H9 (cell line): Measurements from ENCODE around the gene ISLR2. TPM values are rescaled to one million over a fixed set of nuclear protein-coding genes. Genes with fewer than 3 reads are reported as not detected.
A peak's percentile ranks its signal among the peaks of the same experiment; 100 is the strongest.

Experiments
- DNase-seq: peaks from one replicate; pipeline ENCODE4 v3.0.0-alpha.2; 2017
- H2AFZ ChIP-seq: one replicate; pipeline ENCODE4 v1.6.1; 2013; ENCODE audit warnings: mild to moderate bottlenecking, low read length, control low read depth, moderate library complexity
- H2AK5ac ChIP-seq: 2 replicates; pipeline ENCODE4 v1.6.1; 2013; ENCODE audit warnings: low read length, control low read depth, mixed read lengths; ENCODE audit not compliant: insufficient read length
- H2BK120ac ChIP-seq: one replicate; pipeline ENCODE4 v1.6.1; 2013; ENCODE audit warnings: low read depth, mild to moderate bottlenecking, low read length, control low read depth, inconsistent platforms; ENCODE audit not compliant: poor library complexity, severe bottlenecking
- H2BK12ac ChIP-seq: 2 replicates; pipeline ENCODE4 v1.6.1; 2013; ENCODE audit warnings: low read length, control low read depth, mixed read lengths, low read depth; ENCODE audit not compliant: insufficient read length
- H2BK15ac ChIP-seq: 2 replicates; pipeline ENCODE4 v1.6.1; 2013; ENCODE audit warnings: low read depth, low read length, control low read depth
- H2BK20ac ChIP-seq: one replicate; pipeline ENCODE4 v1.6.1; 2013; ENCODE audit warnings: low read depth, mild to moderate bottlenecking, low read length, control low read depth, inconsistent platforms; ENCODE audit not compliant: poor library complexity, severe bottlenecking
- H2BK5ac ChIP-seq: 2 replicates; pipeline ENCODE4 v1.6.1; 2013; ENCODE audit warnings: low read length, control low read depth, mixed read lengths; ENCODE audit not compliant: insufficient read length
- H3K14ac ChIP-seq: 2 replicates; pipeline ENCODE4 v1.6.1; 2013; ENCODE audit warnings: low read length, control low read depth; ENCODE audit not compliant: insufficient read depth
- H3K18ac ChIP-seq: 2 replicates; pipeline ENCODE4 v1.6.1; 2013; ENCODE audit warnings: low read depth, mild to moderate bottlenecking, mixed read lengths, low read length, control low read depth; ENCODE audit not compliant: insufficient read length
- H3K23ac ChIP-seq: 2 replicates; pipeline ENCODE4 v1.6.1; 2013; ENCODE audit warnings: low read length, control low read depth, mixed read lengths, low read depth; ENCODE audit not compliant: insufficient read length
- H3K23me2 ChIP-seq: 2 replicates; pipeline ENCODE4 v1.6.1; 2013; ENCODE audit warnings: low read depth, mild to moderate bottlenecking, mixed read lengths, low read length, control low read depth; ENCODE audit not compliant: insufficient read length, poor library complexity, severe bottlenecking
- H3K27ac ChIP-seq: 2 replicates; pipeline ENCODE4 v1.5.1; 2013; ENCODE audit warnings: low read length, control low read depth, mixed read lengths, low read depth; ENCODE audit not compliant: insufficient read length
- H3K27me3 ChIP-seq: 2 replicates; pipeline ENCODE4 v1.6.1; 2013; ENCODE audit warnings: low read length, control low read depth, inconsistent platforms; ENCODE audit not compliant: insufficient read depth
- H3K4ac ChIP-seq: 2 replicates; pipeline ENCODE4 v1.6.1; 2013; ENCODE audit warnings: low read depth, mild to moderate bottlenecking, control low read depth, inconsistent platforms, low read length, moderate library complexity
- H3K4me1 ChIP-seq: 2 replicates; pipeline ENCODE4 v1.6.1; 2013; ENCODE audit warnings: low read length, control low read depth, inconsistent platforms; ENCODE audit not compliant: insufficient read depth
- H3K4me2 ChIP-seq: 2 replicates; pipeline ENCODE4 v1.6.1; 2013; ENCODE audit warnings: low read length, control low read depth, mixed read lengths; ENCODE audit not compliant: insufficient read length, insufficient read depth
- H3K56ac ChIP-seq: 2 replicates; pipeline ENCODE4 v1.6.1; 2013; ENCODE audit warnings: low read depth, mild to moderate bottlenecking, mixed read lengths, low read length, control low read depth; ENCODE audit not compliant: insufficient read length
- H3K79me1 ChIP-seq: 2 replicates; pipeline ENCODE4 v1.6.1; 2013; ENCODE audit warnings: low read depth, mild to moderate bottlenecking, moderate library complexity, low read length, control low read depth, inconsistent platforms; ENCODE audit not compliant: insufficient read depth, poor library complexity, severe bottlenecking
- H3K79me2 ChIP-seq: 2 replicates; pipeline ENCODE4 v1.6.1; 2013; ENCODE audit warnings: low read length, control low read depth, inconsistent platforms; ENCODE audit not compliant: insufficient read depth
- H3K9ac ChIP-seq: 2 replicates; pipeline ENCODE4 v1.6.1; 2013; ENCODE audit warnings: low read length, control low read depth, mixed read lengths; ENCODE audit not compliant: insufficient read length; ENCODE audit errors: extremely low read depth
- H3K9me3 ChIP-seq: one replicate; pipeline ENCODE4 v1.6.1; 2013; ENCODE audit warnings: low read depth, low read length, inconsistent platforms; ENCODE audit not compliant: control insufficient read depth
- H3T11ph ChIP-seq: one replicate; pipeline ENCODE4 v1.6.1; 2013; ENCODE audit warnings: mild to moderate bottlenecking, low read length, control low read depth, inconsistent platforms
- H4K20me1 ChIP-seq: one replicate; pipeline ENCODE4 v1.6.1; 2013; ENCODE audit not compliant: control insufficient read depth, insufficient read length, insufficient read depth
- H4K5ac ChIP-seq: 2 replicates; pipeline ENCODE4 v1.6.1; 2013; ENCODE audit warnings: low read depth, mild to moderate bottlenecking, mixed read lengths, low read length, control low read depth; ENCODE audit not compliant: insufficient read length
- H4K8ac ChIP-seq: replicated peaks from 2 replicates; pipeline ENCODE4 v1.6.1; 2013; ENCODE audit warnings: low read length, control low read depth, mixed read lengths, low read depth; ENCODE audit not compliant: insufficient read length
- H4K91ac ChIP-seq: 2 replicates; pipeline ENCODE4 v1.6.1; 2013; ENCODE audit warnings: low read depth, mild to moderate bottlenecking, moderate library complexity, mixed read lengths, low read length, control low read depth; ENCODE audit not compliant: insufficient read length
- H3K27ac Mint-ChIP-seq, 3 experiments: 2 replicates in 2 of 3; 3 replicates in 1 of 3; pipeline ENCODE4 v1.8.0; 2020 to 2021; ENCODE audit warnings: mixed read lengths in 3 of 3, mild to moderate bottlenecking in 1 of 3, moderate library complexity in 1 of 3
- H3K27me3 Mint-ChIP-seq: 2 replicates; pipeline ENCODE4 v1.8.0; 2021; ENCODE audit warnings: low read depth, mild to moderate bottlenecking, moderate library complexity, mixed read lengths
- H3K36me3 Mint-ChIP-seq, 3 experiments: 2 replicates in 2 of 3; 3 replicates in 1 of 3; pipeline ENCODE4 v1.8.0; 2020 to 2021; ENCODE audit warnings: low read depth in 3 of 3, mixed read lengths in 3 of 3; ENCODE audit not compliant: insufficient read depth in 1 of 3
- H3K4me1 Mint-ChIP-seq, 2 experiments: 2 replicates each; pipeline ENCODE4 v1.8.0; 2020; ENCODE audit warnings: mixed read lengths in 2 of 2
- H3K4me3 Mint-ChIP-seq, 2 experiments: 2 replicates in 1 of 2; 3 replicates in 1 of 2; pipeline ENCODE4 v1.8.0; 2020 to 2021; ENCODE audit warnings: mild to moderate bottlenecking in 2 of 2, mixed read lengths in 2 of 2, moderate library complexity in 1 of 2
- H3K9me3 Mint-ChIP-seq, 2 experiments: 2 replicates in 1 of 2; 3 replicates in 1 of 2; pipeline ENCODE4 v1.8.0; 2020; ENCODE audit warnings: mild to moderate bottlenecking in 2 of 2, mixed read lengths in 2 of 2, moderate library complexity in 1 of 2
- WGBS: extraction: QIAGEN DNeasy Blood & Tissue Kit; methylation state at CpG from one replicate; pipeline ENCODE4 v1.1.7; 2013; ENCODE audit warnings: missing lambda C conversion rate, low lambda C conversion rate, mixed read lengths; ENCODE audit not compliant: insufficient read length; ENCODE audit errors: extremely low coverage; 5-methylcytosine and 5-hydroxymethylcytosine counted together
- total RNA-seq: library from RNA; stranded (reverse); gene quantifications from 2 replicates; pipeline ENCODE4 v1.2.1, GENCODE V29; 2021
- TF ChIP-seq, protein P1 (sequence below): fragments of 200-600 bp; sonication (generic); conservative IDR thresholded peaks from 3 replicates; pipeline ENCODE4 v1.8.0; 2021; ENCODE audit warnings: antibody characterized with exemption, mild to moderate bottlenecking

ISLR2 gene
- total RNA-seq, 1 experiment from 2014 or later: 0.09 TPM

DNA sequence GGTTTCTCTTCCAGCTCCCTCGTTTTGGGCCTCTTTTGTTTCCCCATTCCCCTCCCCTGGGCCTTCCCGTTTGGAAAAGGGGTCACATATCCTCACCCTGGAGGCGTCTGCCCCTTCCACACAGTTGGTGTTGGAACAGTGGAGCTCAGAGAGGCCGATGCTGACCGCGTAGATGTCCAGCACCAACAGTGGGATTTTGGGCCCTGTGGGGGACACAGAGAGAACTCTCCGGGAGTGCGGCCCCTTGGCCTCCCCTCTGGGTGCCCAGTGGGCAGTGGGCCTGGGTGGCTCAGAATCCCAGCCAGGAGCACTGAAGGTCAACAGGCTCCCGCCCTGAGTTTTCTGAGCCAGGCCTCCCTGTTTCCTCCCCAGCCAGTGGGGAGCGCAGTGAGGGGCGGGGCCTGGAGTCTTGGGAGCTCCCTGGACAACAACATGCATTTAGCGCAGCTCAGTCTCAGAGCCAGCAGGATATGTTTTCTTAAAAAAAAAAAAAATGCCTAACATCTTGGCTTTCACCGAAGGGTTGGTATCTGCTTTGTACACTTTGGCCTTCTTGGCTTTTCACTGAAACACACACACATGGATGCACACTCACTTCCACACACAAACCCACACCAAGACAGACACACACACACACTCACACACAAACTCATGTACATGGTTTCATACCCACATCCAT is 42.5 kb downstream of the ISLR2 start:
- Histone ChIP-seq H3K79me2 (no peaks in the 10 kb centered on the region), H2BK12ac (no peak overlapping the region), H3K4me1 (peaks cover 3% of the 10 kb centered on the region; the same call in 1 of the 2 replicates), H3K4ac (no peak overlapping the region), H3K56ac (no peak overlapping the region), H4K91ac (no peak overlapping the region), H3K4me2 (no peak overlapping the region), H3K23ac (no peak overlapping the region), H2BK20ac (no peak overlapping the region), H3K9ac (no peak overlapping the region), H4K8ac (no peak overlapping the region), H4K20me1 (no peaks in the 10 kb centered on the region), H2BK120ac (no peak overlapping the region), H3K9me3 (no peaks in the 10 kb centered on the region), H3T11ph (no peak overlapping the region), H3K14ac (no peak overlapping the region; the same call in 1 of the 2 replicates), H3K27me3 (no peaks in the 10 kb centered on the region), H3K79me1 (no peaks in the 10 kb centered on the region), H4K5ac (no peak overlapping the region), H3K27ac (no peak overlapping the region), H3K23me2 (no peaks in the 10 kb centered on the region), H2BK5ac (no peak overlapping the region), H2BK15ac (no peak overlapping the region), H2AFZ (no peak overlapping the region), H3K18ac (no peak overlapping the region), H2AK5ac (no peak overlapping the region)
- Mint-ChIP-seq H3K36me3 (no peaks in the 10 kb centered on the region), H3K4me1 (peaks cover 25 to 59% of the 10 kb centered on the region in 2 experiments), H3K4me3 (peak overlapping the region in 1 of 2 experiments; percentile 11; a peak in 2 of 5 replicates), H3K27me3 (peaks cover 34% of the 10 kb centered on the region), H3K27ac (no peak overlapping the region; a peak in 1 of 7 replicates), H3K9me3 (no peaks in the 10 kb centered on the region; a peak in 1 of 5 replicates)
- peak; percentile 47 for DNase-seq
- no CpG with 5 or more reads among the region's 13 CpGs for WGBS
- TF ChIP-seq, protein P1, sequence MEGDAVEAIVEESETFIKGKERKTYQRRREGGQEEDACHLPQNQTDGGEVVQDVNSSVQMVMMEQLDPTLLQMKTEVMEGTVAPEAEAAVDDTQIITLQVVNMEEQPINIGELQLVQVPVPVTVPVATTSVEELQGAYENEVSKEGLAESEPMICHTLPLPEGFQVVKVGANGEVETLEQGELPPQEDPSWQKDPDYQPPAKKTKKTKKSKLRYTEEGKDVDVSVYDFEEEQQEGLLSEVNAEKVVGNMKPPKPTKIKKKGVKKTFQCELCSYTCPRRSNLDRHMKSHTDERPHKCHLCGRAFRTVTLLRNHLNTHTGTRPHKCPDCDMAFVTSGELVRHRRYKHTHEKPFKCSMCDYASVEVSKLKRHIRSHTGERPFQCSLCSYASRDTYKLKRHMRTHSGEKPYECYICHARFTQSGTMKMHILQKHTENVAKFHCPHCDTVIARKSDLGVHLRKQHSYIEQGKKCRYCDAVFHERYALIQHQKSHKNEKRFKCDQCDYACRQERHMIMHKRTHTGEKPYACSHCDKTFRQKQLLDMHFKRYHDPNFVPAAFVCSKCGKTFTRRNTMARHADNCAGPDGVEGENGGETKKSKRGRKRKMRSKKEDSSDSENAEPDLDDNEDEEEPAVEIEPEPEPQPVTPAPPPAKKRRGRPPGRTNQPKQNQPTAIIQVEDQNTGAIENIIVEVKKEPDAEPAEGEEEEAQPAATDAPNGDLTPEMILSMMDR: no peak
